IPS-NIHi11 (cell line): Measurements from ENCODE around the gene ZNF513.

Source experiments
- DNase-seq: peaks from one replicate; pipeline ENCODE4 v3.0.0; 2012; ENCODE audit warnings: mixed read lengths, low spot score

Gene ZNF513

GRCh38 chr2:27390822-27391679, 10.5 kb upstream of the ZNF513 start:
- DNase-seq, result no peak

GRCh38 chr2:27381577-27382181, 1.1 kb upstream of the ZNF513 start:
- DNase-seq, result no peak

GRCh38 chr2:27379836-27380625, 503 bp downstream of the ZNF513 start:
- no peak for DNase-seq

GRCh38 chr2:27379383-27379835, 1.1 kb downstream of the ZNF513 start:
- no peak for DNase-seq

GRCh38 chr2:27378809-27379290, 1.7 kb downstream of the ZNF513 start:
- DNase-seq, result no peak

- DNase-seq, result no peak
These were observed 2.3 kb downstream of the ZNF513 start for GRCh38 chr2:27378096-27378808.

- DNase-seq, result no peak
These were observed 2.9 kb downstream of the ZNF513 start for GRCh38 chr2:27377618-27378095.

GRCh38 chr2:27376866-27377617, 3.5 kb downstream of the ZNF513 start:
- DNase-seq, result no peak

GRCh38 chr2:27376151-27376865, 4.2 kb downstream of the ZNF513 start:
- DNase-seq, result no peak

- no peak for DNase-seq
These were observed 4.9 kb downstream of the ZNF513 start for GRCh38 chr2:27375513-27376099.

- DNase-seq, result no peak
These were observed 7.0 kb downstream of the ZNF513 start for GRCh38 chr2:27373567-27373966.

- DNase-seq, result no peak
These were observed 7.6 kb downstream of the ZNF513 start for GRCh38 chr2:27372937-27373336.

- DNase-seq, result peak; percentile 11
These were observed 9.5 kb downstream of the ZNF513 start for GRCh38 chr2:27370816-27371620.

GRCh38 chr2:27370026-27370815, 10.3 kb downstream of the ZNF513 start, which contains the start of the genes EIF2B4 and SNX17:
TSS of gene EIF2B4 (minus strand) at chr2:27370338. CDS start at chr2:27370314, 24 bp downstream.
TSS of gene SNX17 (plus strand) at chr2:27370616. CDS start at chr2:27370744, 128 bp downstream.
- peak; percentile 94 for DNase-seq

- peak; percentile 85 for DNase-seq
These were observed 11.0 kb downstream of the ZNF513 start for GRCh38 chr2:27369471-27370025.

- DNase-seq, result no peak
These were observed 16.6 kb downstream of the ZNF513 start for GRCh38 chr2:27363933-27364332.

- no peak for DNase-seq
These were observed 17.7 kb downstream of the ZNF513 start for GRCh38 chr2:27362678-27363420.
